DND-41 (cell line): ENCODE data around the gene PLEK2.
A peak's percentile ranks its signal among the peaks of the same experiment; 100 is the strongest.

ENCODE experiments used
- ATAC-seq: fragments of 200-7000 bp; cut with Tn5 transposase; 3 replicates; pipeline ENCODE4 v1.9.1; 2021; ENCODE audit warnings: low read depth; ENCODE audit not compliant: insufficient read depth
- DNase-seq: peaks from one replicate; pipeline ENCODE4 v3.0.0-alpha.2; 2020
- H2AFZ ChIP-seq: 2 replicates; pipeline ENCODE4 v1.6.0; 2012; ENCODE audit warnings: low read depth, low read length
- H3K27ac ChIP-seq: 2 replicates; pipeline ENCODE4 v1.5.1; 2012; ENCODE audit warnings: low read length, inconsistent platforms
- H3K27me3 ChIP-seq: fragments of 200-600 bp; sonication (generic); 2 replicates; pipeline ENCODE4 v1.6.0; 2012; ENCODE audit warnings: low read length, mild to moderate bottlenecking, inconsistent platforms; ENCODE audit not compliant: insufficient read depth, poor library complexity
- H3K36me3 ChIP-seq: 2 replicates; pipeline ENCODE4 v1.5.1; 2012; ENCODE audit warnings: low read length, inconsistent platforms; ENCODE audit not compliant: insufficient read depth
- H3K4me1 ChIP-seq: 2 replicates; pipeline ENCODE4 v1.5.1; 2012; ENCODE audit warnings: mild to moderate bottlenecking, low read length; ENCODE audit not compliant: insufficient read depth
- H3K4me2 ChIP-seq: 2 replicates; pipeline ENCODE4 v1.6.0; 2012; ENCODE audit warnings: mild to moderate bottlenecking, moderate library complexity, low read length, inconsistent platforms; ENCODE audit not compliant: insufficient read depth
- H3K4me3 ChIP-seq, 2 experiments: fragments of 200-600 bp in 1 of 2; shearing (Covaris generic) in 1 of 2; 2 replicates each; pipeline ENCODE4 v1.5.1; 2012 to 2016; ENCODE audit warnings: inconsistent platforms in 2 of 2, low read length in 2 of 2, mild to moderate bottlenecking in 2 of 2, low read depth in 1 of 2, moderate library complexity in 1 of 2
- H3K79me2 ChIP-seq: 2 replicates; pipeline ENCODE4 v1.6.0; 2012; ENCODE audit warnings: low read length, inconsistent platforms; ENCODE audit not compliant: insufficient read depth
- H3K9ac ChIP-seq: 2 replicates; pipeline ENCODE4 v1.6.0; 2012; ENCODE audit warnings: low read depth, mild to moderate bottlenecking, inconsistent platforms, low read length, moderate library complexity
- H3K9me3 ChIP-seq: 2 replicates; pipeline ENCODE4 v1.5.1; 2012; ENCODE audit warnings: low read length, moderate library complexity, mild to moderate bottlenecking, inconsistent platforms; ENCODE audit not compliant: insufficient read depth, severe bottlenecking
- H4K20me1 ChIP-seq: 2 replicates; pipeline ENCODE4 v1.6.0; 2012; ENCODE audit warnings: low read length; ENCODE audit not compliant: insufficient read depth
- EZH2 ChIP-seq: IDR thresholded peaks from 3 replicates; pipeline ENCODE4 v1.6.1; 2012; ENCODE audit warnings: borderline replicate concordance, low read depth, mild to moderate bottlenecking, moderate library complexity, low read length, inconsistent platforms; ENCODE audit not compliant: severe bottlenecking
- TF ChIP-seq, protein P1 (sequence below): IDR thresholded peaks from 2 replicates; pipeline ENCODE4 v1.5.1; 2012; ENCODE audit warnings: borderline replicate concordance, low read length, moderate library complexity, mild to moderate bottlenecking; ENCODE audit not compliant: poor library complexity, severe bottlenecking; ENCODE audit errors: extremely low read depth

PLEK2 gene

DNA sequence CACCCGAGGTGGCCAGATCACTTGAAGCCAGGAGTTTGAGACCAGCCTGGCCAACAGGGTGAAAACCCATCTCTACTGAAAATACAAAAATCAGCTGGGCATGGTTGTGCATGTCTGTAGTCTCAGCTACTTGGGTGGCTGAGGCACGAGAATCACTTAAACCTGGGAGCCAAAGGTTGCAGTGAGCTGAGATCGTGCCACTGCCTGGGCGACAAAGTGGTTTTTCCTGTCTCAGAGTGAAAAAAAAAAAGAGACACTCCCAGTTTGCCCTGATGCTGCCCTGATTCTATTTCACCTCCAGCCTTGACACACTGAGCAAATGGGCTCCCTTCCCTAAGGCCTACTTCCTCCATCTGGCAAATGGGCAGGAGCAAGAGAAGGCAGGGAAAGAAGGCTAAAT is 28.5 kb upstream of the PLEK2 start:
- Histone ChIP-seq H3K36me3 (no peaks in the 10 kb centered on the region), H3K27ac (no peak overlapping the region), H2AFZ (no peak overlapping the region), H3K9ac (no peak overlapping the region), H3K4me3 (no peak overlapping the region), H3K9me3 (no peaks in the 10 kb centered on the region), H3K79me2 (no peaks in the 10 kb centered on the region), H3K4me1 (no peaks in the 10 kb centered on the region), H4K20me1 (no peaks in the 10 kb centered on the region), H3K27me3 (peaks cover 9% of the 10 kb centered on the region), H3K4me2 (no peak overlapping the region)
- ATAC-seq = no peak
- no peak for TF ChIP-seq EZH2
- TF ChIP-seq, protein P1, sequence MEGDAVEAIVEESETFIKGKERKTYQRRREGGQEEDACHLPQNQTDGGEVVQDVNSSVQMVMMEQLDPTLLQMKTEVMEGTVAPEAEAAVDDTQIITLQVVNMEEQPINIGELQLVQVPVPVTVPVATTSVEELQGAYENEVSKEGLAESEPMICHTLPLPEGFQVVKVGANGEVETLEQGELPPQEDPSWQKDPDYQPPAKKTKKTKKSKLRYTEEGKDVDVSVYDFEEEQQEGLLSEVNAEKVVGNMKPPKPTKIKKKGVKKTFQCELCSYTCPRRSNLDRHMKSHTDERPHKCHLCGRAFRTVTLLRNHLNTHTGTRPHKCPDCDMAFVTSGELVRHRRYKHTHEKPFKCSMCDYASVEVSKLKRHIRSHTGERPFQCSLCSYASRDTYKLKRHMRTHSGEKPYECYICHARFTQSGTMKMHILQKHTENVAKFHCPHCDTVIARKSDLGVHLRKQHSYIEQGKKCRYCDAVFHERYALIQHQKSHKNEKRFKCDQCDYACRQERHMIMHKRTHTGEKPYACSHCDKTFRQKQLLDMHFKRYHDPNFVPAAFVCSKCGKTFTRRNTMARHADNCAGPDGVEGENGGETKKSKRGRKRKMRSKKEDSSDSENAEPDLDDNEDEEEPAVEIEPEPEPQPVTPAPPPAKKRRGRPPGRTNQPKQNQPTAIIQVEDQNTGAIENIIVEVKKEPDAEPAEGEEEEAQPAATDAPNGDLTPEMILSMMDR = no peak
- DNase-seq = no peak

DNA sequence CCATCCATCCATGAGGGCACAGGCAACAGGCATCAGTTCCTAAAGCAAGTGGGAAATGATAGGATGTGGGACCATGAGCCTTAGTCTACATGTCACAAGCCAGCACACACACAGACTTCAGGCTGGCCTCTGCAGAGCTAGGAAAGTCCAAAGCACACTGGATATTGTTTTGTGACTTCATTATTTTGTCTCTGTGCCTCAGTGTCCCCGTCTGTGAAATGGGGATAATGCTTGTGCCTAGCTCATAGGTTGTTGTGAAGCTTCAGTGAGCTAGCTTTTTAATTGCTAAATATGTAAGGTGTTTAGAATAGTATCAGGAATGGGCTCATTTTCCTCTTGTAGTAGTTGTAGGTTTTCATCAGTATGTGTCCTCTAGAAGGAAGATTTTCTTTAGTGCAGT is 27.0 kb upstream of the PLEK2 start:
- Histone ChIP-seq H3K79me2 (no peaks in the 10 kb centered on the region), H3K4me1 (no peaks in the 10 kb centered on the region), H3K4me3 (no peak overlapping the region), H3K9me3 (no peaks in the 10 kb centered on the region), H3K36me3 (no peaks in the 10 kb centered on the region), H4K20me1 (no peaks in the 10 kb centered on the region), H3K27me3 (peaks cover 6% of the 10 kb centered on the region), H3K9ac (no peak overlapping the region), H3K4me2 (no peak overlapping the region), H2AFZ (no peak overlapping the region), H3K27ac (no peak overlapping the region)
- DNase-seq (no peak), ATAC-seq (no peak)
- TF ChIP-seq, protein P1 = no peak
- TF ChIP-seq EZH2 = no peak

DNA sequence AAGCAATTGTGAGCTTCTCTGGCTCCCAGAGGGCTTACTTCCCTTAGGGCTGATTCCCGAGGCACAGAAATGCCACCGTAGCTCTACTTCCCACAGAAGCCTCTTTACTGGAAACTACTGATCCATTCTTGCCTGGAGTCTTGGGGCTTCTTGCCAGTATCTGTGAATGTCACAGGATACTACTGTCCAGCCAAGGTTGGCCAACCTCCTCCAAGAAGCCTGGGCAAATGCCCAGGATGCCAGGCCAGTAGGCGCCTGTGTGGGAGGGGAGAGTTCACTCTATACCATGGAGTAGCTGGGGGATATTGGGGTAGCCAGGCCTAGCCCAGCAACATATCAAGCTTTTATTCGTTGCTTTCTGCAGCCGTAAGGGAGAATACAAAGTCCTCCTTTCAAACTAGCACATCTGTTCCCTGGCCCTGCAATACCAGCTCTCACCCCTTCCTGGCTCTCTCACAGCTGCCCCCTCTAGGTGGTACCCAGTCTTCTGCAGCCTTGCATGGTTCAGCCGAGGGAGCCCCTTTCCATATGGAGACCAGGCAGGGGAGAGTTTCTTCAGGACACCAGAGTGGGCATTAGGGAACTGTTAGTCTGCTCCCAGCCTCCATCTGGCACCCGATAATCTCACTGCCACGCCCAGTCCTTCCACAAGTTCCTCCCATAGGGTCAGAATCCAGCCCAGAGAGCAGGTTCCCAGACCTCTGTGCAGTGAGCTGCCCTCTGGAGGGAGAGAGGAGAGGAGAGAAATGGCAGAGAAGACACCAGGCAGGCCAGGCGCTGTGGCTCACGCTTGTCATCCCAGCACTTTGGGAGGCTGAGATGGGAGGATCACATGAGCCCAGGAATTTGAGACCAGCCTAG is 24.3 kb upstream of the PLEK2 start:
- no peak for ATAC-seq
- H3K4me1 ChIP-seq = no peaks in the 10 kb centered on the region
- no peaks in the 10 kb centered on the region for H4K20me1 ChIP-seq
- no peak for DNase-seq
- H3K27me3 ChIP-seq = peaks cover 10% of the 10 kb centered on the region
- no peak overlapping the region for H3K9ac ChIP-seq
- TF ChIP-seq, protein P1 = peak; percentile 8
- no peak for TF ChIP-seq EZH2
- no peaks in the 10 kb centered on the region for H3K79me2 ChIP-seq
- H3K27ac ChIP-seq = no peak overlapping the region
- no peak overlapping the region for H3K4me3 ChIP-seq
- no peaks in the 10 kb centered on the region for H3K9me3 ChIP-seq
- no peak overlapping the region for H2AFZ ChIP-seq
- no peak overlapping the region for H3K4me2 ChIP-seq
- no peaks in the 10 kb centered on the region for H3K36me3 ChIP-seq
